GM12875 (cell line): ENCODE measurements around the gene SPINT2.

Experiments used
- H3K4me3 ChIP-seq: one replicate; pipeline ENCODE4 v1.5.1; 2011; ENCODE audit warnings: low read depth, low read length, control low read depth
- CTCF ChIP-seq: IDR thresholded peaks from 2 replicates; pipeline ENCODE4 v1.5.1; 2011; ENCODE audit warnings: low read depth, mild to moderate bottlenecking, control low read depth, inconsistent platforms, low read length, moderate library complexity, borderline replicate concordance; ENCODE audit not compliant: insufficient read depth

SPINT2 gene

GRCh38 chr19:38321646-38322196 lies 57.3 kb downstream of the SPINT2 start:
- no peak for TF ChIP-seq CTCF
- no peak overlapping the region for H3K4me3 ChIP-seq

- no peak overlapping the region for H3K4me3 ChIP-seq
- no peak for TF ChIP-seq CTCF
These were observed 58.9 kb downstream of the SPINT2 start for GRCh38 chr19:38323291-38323690.

GRCh38 chr19:38324431-38324830 lies 60.1 kb downstream of the SPINT2 start:
- H3K4me3 ChIP-seq = no peak overlapping the region
- TF ChIP-seq CTCF = no peak

- no peak for TF ChIP-seq CTCF
- no peak overlapping the region for H3K4me3 ChIP-seq
These were observed 62.2 kb downstream of the SPINT2 start for GRCh38 chr19:38326591-38326990.

- H3K4me3 ChIP-seq = no peak overlapping the region
- no peak for TF ChIP-seq CTCF
These were observed 65.3 kb downstream of the SPINT2 start for GRCh38 chr19:38329651-38330050.

GRCh38 chr19:38331728-38332127 lies 67.4 kb downstream of the SPINT2 start:
- H3K4me3 ChIP-seq = no peak overlapping the region
- no peak for TF ChIP-seq CTCF

- no peak overlapping the region for H3K4me3 ChIP-seq
- TF ChIP-seq CTCF = no peak
These were observed 68.9 kb downstream of the SPINT2 start for GRCh38 chr19:38333245-38333644.
